GM23338 (cell line): Measurements from ENCODE around the gene DNAJC8. TPM values are rescaled to one million over a fixed set of nuclear protein-coding genes. Genes with fewer than 3 reads are reported as not detected.

Experiments
- ATAC-seq: fragments of 200-7000 bp; cut with Tn5 transposase; 3 replicates; pipeline ENCODE4 v1.9.1; 2020
- DNase-seq: peaks from one replicate; pipeline ENCODE4 v3.0.0-alpha.2; 2015; ENCODE audit warnings: low spot score
- H2AFZ ChIP-seq: fragments of 200-600 bp; sonication (generic); 2 replicates; pipeline ENCODE4 v1.8.0; 2016; ENCODE audit warnings: antibody characterized with exemption, mild to moderate bottlenecking, moderate library complexity
- H3F3A ChIP-seq: fragments of 200-600 bp; sonication (generic); replicated peaks from 2 replicates; pipeline ENCODE4 v1.8.0; 2017; ENCODE audit warnings: antibody characterized with exemption, mixed run types, low read depth
- H3K27ac ChIP-seq: fragments of 200-600 bp; sonication (generic); 2 replicates; pipeline ENCODE4 v1.6.1; 2016; ENCODE audit warnings: low read depth
- H3K27me3 ChIP-seq: fragments of 200-600 bp; sonication (generic); 2 replicates; pipeline ENCODE4 v1.8.0; 2016; ENCODE audit warnings: mild to moderate bottlenecking, mixed run types, moderate library complexity; ENCODE audit not compliant: insufficient read depth
- H3K36me3 ChIP-seq: fragments of 200-600 bp; sonication (generic); 2 replicates; pipeline ENCODE4 v1.8.0; 2016; ENCODE audit warnings: mild to moderate bottlenecking; ENCODE audit not compliant: insufficient read depth
- H3K4me1 ChIP-seq: fragments of 200-600 bp; sonication (generic); 2 replicates; pipeline ENCODE4 v1.8.0; 2016; ENCODE audit warnings: mild to moderate bottlenecking, moderate library complexity; ENCODE audit not compliant: insufficient read depth
- H3K4me2 ChIP-seq: fragments of 200-600 bp; sonication (generic); 2 replicates; pipeline ENCODE4 v1.7.1; 2017; ENCODE audit warnings: mixed run types
- H3K4me3 ChIP-seq: fragments of 200-600 bp; sonication (generic); 2 replicates; pipeline ENCODE4 v1.6.1; 2016; ENCODE audit warnings: mixed run types
- H3K79me2 ChIP-seq: fragments of 200-600 bp; sonication (generic); replicated peaks from 2 replicates; pipeline ENCODE4 v1.8.0; 2017; ENCODE audit warnings: mild to moderate bottlenecking; ENCODE audit not compliant: insufficient read depth
- H3K9me2 ChIP-seq: fragments of 200-600 bp; sonication (generic); 2 replicates; pipeline ENCODE4 v1.8.0; 2017; ENCODE audit not compliant: insufficient read depth
- H4K20me1 ChIP-seq: fragments of 200-600 bp; sonication (generic); replicated peaks from 2 replicates; pipeline ENCODE4 v1.8.0; 2017; ENCODE audit warnings: mild to moderate bottlenecking; ENCODE audit not compliant: insufficient read depth
- H3K27ac Mint-ChIP-seq: 2 replicates; pipeline ENCODE4 v1.8.0; 2020; ENCODE audit warnings: inconsistent platforms, mild to moderate bottlenecking, moderate library complexity, mixed read lengths
- H3K27me3 Mint-ChIP-seq: 3 replicates; pipeline ENCODE4 v1.8.0; 2022; ENCODE audit warnings: low read depth, mild to moderate bottlenecking, moderate library complexity, mixed read lengths, inconsistent platforms; ENCODE audit not compliant: insufficient read depth, poor library complexity
- H3K36me3 Mint-ChIP-seq: 3 replicates; pipeline ENCODE4 v1.8.0; 2021; ENCODE audit warnings: low read depth, mild to moderate bottlenecking, inconsistent platforms, moderate library complexity, mixed read lengths
- H3K4me1 Mint-ChIP-seq: 3 replicates; pipeline ENCODE4 v1.8.0; 2020; ENCODE audit warnings: mild to moderate bottlenecking, inconsistent platforms, mixed read lengths
- H3K4me3 Mint-ChIP-seq: 3 replicates; pipeline ENCODE4 v1.8.0; 2021; ENCODE audit warnings: moderate library complexity, mild to moderate bottlenecking, inconsistent platforms, mixed read lengths
- H3K9me3 Mint-ChIP-seq: 3 replicates; pipeline ENCODE4 v1.8.0; 2020; ENCODE audit warnings: moderate library complexity, mild to moderate bottlenecking, inconsistent platforms, mixed read lengths
- CREB1 ChIP-seq: fragments of 250-450 bp; sonication (Bioruptor Pico); IDR thresholded peaks from 2 replicates; pipeline ENCODE4 v1.5.0; 2020; ENCODE audit warnings: low read depth, mild to moderate bottlenecking, moderate library complexity
- EZH2 ChIP-seq: fragments of 200-600 bp; sonication (generic); IDR thresholded peaks from one replicate; pipeline ENCODE4 v1.8.0; 2017; ENCODE audit warnings: antibody characterized with exemption, mild to moderate bottlenecking, low read depth; ENCODE audit not compliant: unreplicated experiment
- EZH2phosphoT487 ChIP-seq: fragments of 200-600 bp; sonication (generic); IDR thresholded peaks from one replicate; pipeline ENCODE4 v1.8.1; 2018; ENCODE audit warnings: antibody characterized with exemption; ENCODE audit not compliant: unreplicated experiment
- JUNB ChIP-seq: IDR thresholded peaks from one replicate; pipeline ENCODE4 v1.6.1; 2016; ENCODE audit warnings: antibody characterized with exemption; ENCODE audit not compliant: unreplicated experiment
- NANOG ChIP-seq: IDR thresholded peaks from 2 replicates; pipeline ENCODE4 v1.6.1; 2016; ENCODE audit warnings: antibody characterized with exemption, borderline replicate concordance
- POLR2AphosphoS5 ChIP-seq: IDR thresholded peaks from 2 replicates; pipeline ENCODE4 v1.6.1; 2016; ENCODE audit warnings: antibody characterized with exemption, low read depth
- STAT1 ChIP-seq: IDR thresholded peaks from one replicate; pipeline ENCODE4 v1.6.1; 2016; ENCODE audit warnings: antibody characterized with exemption; ENCODE audit not compliant: unreplicated experiment
- ZNF114 ChIP-seq: fragments of 250-450 bp; sonication (Bioruptor Pico); IDR thresholded peaks from 2 replicates; pipeline ENCODE4 v1.5.0; 2020; ENCODE audit warnings: mild to moderate bottlenecking, moderate library complexity
- ZNF331 ChIP-seq: fragments of 250-450 bp; sonication (Bioruptor Pico); IDR thresholded peaks from 2 replicates; pipeline ENCODE4 v1.5.0; 2020; ENCODE audit warnings: low read depth, mild to moderate bottlenecking, moderate library complexity
- polyA plus RNA-seq: library from polyadenylated mRNA; unstranded; fragments of >200 nt; fragmentation: Nextera tagmentation; extraction: Ambion mirVana; gene quantifications from 2 replicates; pipeline ENCODE4 v1.2.1, GENCODE V29; 2016
- total RNA-seq: library from RNA; depleted of rRNA; stranded (reverse); fragments of >200 nt; shearing (Covaris generic); gene quantifications from 2 replicates; pipeline ENCODE4 v1.2.3, GENCODE V29; 2014
- TF ChIP-seq, protein P1 (sequence below): fragments of 250-450 bp; sonication (Bioruptor Pico); IDR thresholded peaks from 2 replicates; pipeline ENCODE4 v1.5.0; 2020; ENCODE audit warnings: mild to moderate bottlenecking, moderate library complexity
- TF ChIP-seq, protein P2 (sequence below), 2 experiments: fragments of 200-600 bp in 1 of 2; sonication (generic) in 1 of 2; conservative IDR thresholded peaks; 2 replicates each; pipeline versions ENCODE4 v1.5.1 to v1.6.1; 2016 to 2017; ENCODE audit warnings: antibody characterized with exemption in 2 of 2, low read depth in 2 of 2, mild to moderate bottlenecking in 2 of 2, moderate library complexity in 1 of 2
- TF ChIP-seq, protein P3 (sequence below): IDR thresholded peaks from one replicate; pipeline ENCODE4 v1.6.1; 2018; ENCODE audit warnings: antibody characterized with exemption; ENCODE audit not compliant: unreplicated experiment
- TF ChIP-seq, protein P4 (sequence below): IDR thresholded peaks from 2 replicates; pipeline ENCODE4 v1.6.1; 2016; ENCODE audit warnings: antibody characterized with exemption

The DNAJC8 gene
- total and polyA plus RNA-seq, 2 experiments from 2014 or later, result 67.3 to 210 TPM

DNA sequence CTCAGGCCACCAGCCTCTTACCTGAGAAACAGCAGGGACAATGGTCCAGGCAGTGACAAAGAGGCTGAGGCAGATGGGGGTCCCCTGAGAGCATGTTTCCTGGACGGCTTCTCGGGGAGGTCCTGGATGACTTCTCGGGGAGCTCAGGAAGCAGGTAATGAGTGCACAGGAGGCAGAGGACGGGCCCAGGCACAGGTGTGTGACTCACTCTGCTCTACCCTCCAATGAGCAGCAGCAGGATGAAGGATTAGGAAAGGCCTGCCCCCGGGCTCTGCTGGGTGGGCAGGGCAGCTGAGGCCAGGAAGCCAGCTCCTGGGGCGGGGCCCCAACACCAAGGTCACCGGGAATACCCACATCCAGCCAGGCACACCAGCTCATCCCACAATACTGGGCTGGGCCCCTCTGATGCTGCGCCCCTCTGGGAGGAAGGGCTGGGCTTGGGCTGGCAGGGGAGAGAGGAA, 39.1 kb downstream of the DNAJC8 start:
- Mint-ChIP-seq H3K36me3 (peaks cover 8% of the 10 kb centered on the region; the same call in 2 of the 3 replicates), H3K4me1 (peaks cover 28% of the 10 kb centered on the region), H3K27ac (no peak overlapping the region), H3K27me3 (peaks cover 14% of the 10 kb centered on the region), H3K9me3 (no peaks in the 10 kb centered on the region; the same call in 2 of the 3 replicates), H3K4me3 (no peak overlapping the region)
- Histone ChIP-seq H3K27me3 (no peaks in the 10 kb centered on the region), H3K4me2 (no peak overlapping the region), H3F3A (peaks cover 16% of the 10 kb centered on the region; the same call in 1 of the 2 replicates), H3K4me3 (no peak overlapping the region), H3K79me2 (no peaks in the 10 kb centered on the region), H2AFZ (no peak overlapping the region), H3K9me2 (no peaks in the 10 kb centered on the region), H3K36me3 (no peaks in the 10 kb centered on the region), H3K27ac (no peak overlapping the region), H4K20me1 (no peaks in the 10 kb centered on the region; the same call in 1 of the 2 replicates), H3K4me1 (peaks cover 30% of the 10 kb centered on the region)
- peak; percentile 68 for ATAC-seq
- DNase-seq, result peak; percentile 46
- TF ChIP-seq STAT1 (no peak), JUNB (no peak), EZH2 (no peak), ZNF114 (CRISPR knock-in tag) (no peak), NANOG (no peak), CREB1 (CRISPR knock-in tag) (no peak), ZNF331 (CRISPR knock-in tag) (no peak), POLR2AphosphoS5 (no peak), EZH2phosphoT487 (no peak)
- TF ChIP-seq, protein P1, sequence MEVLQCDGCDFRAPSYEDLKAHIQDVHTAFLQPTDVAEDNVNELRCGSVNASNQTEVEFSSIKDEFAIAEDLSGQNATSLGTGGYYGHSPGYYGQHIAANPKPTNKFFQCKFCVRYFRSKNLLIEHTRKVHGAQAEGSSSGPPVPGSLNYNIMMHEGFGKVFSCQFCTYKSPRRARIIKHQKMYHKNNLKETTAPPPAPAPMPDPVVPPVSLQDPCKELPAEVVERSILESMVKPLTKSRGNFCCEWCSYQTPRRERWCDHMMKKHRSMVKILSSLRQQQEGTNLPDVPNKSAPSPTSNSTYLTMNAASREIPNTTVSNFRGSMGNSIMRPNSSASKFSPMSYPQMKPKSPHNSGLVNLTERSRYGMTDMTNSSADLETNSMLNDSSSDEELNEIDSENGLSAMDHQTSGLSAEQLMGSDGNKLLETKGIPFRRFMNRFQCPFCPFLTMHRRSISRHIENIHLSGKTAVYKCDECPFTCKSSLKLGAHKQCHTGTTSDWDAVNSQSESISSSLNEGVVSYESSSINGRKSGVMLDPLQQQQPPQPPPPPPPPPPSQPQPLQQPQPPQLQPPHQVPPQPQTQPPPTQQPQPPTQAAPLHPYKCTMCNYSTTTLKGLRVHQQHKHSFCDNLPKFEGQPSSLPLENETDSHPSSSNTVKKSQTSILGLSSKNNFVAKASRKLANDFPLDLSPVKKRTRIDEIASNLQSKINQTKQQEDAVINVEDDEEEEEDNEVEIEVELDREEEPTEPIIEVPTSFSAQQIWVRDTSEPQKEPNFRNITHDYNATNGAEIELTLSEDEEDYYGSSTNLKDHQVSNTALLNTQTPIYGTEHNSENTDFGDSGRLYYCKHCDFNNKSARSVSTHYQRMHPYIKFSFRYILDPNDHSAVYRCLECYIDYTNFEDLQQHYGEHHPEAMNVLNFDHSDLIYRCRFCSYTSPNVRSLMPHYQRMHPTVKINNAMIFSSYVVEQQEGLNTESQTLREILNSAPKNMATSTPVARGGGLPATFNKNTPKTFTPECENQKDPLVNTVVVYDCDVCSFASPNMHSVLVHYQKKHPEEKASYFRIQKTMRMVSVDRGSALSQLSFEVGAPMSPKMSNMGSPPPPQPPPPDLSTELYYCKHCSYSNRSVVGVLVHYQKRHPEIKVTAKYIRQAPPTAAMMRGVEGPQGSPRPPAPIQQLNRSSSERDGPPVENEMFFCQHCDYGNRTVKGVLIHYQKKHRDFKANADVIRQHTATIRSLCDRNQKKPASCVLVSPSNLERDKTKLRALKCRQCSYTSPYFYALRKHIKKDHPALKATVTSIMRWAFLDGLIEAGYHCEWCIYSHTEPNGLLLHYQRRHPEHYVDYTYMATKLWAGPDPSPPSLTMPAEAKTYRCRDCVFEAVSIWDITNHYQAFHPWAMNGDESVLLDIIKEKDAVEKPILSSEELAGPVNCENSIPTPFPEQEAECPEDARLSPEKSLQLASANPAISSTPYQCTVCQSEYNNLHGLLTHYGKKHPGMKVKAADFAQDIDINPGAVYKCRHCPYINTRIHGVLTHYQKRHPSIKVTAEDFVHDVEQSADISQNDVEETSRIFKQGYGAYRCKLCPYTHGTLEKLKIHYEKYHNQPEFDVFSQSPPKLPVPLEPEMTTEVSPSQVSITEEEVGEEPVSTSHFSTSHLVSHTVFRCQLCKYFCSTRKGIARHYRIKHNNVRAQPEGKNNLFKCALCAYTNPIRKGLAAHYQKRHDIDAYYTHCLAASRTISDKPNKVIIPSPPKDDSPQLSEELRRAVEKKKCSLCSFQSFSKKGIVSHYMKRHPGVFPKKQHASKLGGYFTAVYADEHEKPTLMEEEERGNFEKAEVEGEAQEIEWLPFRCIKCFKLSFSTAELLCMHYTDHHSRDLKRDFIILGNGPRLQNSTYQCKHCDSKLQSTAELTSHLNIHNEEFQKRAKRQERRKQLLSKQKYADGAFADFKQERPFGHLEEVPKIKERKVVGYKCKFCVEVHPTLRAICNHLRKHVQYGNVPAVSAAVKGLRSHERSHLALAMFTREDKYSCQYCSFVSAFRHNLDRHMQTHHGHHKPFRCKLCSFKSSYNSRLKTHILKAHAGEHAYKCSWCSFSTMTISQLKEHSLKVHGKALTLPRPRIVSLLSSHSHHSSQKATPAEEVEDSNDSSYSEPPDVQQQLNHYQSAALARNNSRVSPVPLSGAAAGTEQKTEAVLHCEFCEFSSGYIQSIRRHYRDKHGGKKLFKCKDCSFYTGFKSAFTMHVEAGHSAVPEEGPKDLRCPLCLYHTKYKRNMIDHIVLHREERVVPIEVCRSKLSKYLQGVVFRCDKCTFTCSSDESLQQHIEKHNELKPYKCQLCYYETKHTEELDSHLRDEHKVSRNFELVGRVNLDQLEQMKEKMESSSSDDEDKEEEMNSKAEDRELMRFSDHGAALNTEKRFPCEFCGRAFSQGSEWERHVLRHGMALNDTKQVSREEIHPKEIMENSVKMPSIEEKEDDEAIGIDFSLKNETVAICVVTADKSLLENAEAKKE (CRISPR knock-in tag), result no peak
- TF ChIP-seq, protein P2, sequence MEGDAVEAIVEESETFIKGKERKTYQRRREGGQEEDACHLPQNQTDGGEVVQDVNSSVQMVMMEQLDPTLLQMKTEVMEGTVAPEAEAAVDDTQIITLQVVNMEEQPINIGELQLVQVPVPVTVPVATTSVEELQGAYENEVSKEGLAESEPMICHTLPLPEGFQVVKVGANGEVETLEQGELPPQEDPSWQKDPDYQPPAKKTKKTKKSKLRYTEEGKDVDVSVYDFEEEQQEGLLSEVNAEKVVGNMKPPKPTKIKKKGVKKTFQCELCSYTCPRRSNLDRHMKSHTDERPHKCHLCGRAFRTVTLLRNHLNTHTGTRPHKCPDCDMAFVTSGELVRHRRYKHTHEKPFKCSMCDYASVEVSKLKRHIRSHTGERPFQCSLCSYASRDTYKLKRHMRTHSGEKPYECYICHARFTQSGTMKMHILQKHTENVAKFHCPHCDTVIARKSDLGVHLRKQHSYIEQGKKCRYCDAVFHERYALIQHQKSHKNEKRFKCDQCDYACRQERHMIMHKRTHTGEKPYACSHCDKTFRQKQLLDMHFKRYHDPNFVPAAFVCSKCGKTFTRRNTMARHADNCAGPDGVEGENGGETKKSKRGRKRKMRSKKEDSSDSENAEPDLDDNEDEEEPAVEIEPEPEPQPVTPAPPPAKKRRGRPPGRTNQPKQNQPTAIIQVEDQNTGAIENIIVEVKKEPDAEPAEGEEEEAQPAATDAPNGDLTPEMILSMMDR (conservative IDR thresholded peaks at IDR 0.05; ENCODE audit: low read depth in 2 of 2), result no peak
- TF ChIP-seq, protein P3, sequence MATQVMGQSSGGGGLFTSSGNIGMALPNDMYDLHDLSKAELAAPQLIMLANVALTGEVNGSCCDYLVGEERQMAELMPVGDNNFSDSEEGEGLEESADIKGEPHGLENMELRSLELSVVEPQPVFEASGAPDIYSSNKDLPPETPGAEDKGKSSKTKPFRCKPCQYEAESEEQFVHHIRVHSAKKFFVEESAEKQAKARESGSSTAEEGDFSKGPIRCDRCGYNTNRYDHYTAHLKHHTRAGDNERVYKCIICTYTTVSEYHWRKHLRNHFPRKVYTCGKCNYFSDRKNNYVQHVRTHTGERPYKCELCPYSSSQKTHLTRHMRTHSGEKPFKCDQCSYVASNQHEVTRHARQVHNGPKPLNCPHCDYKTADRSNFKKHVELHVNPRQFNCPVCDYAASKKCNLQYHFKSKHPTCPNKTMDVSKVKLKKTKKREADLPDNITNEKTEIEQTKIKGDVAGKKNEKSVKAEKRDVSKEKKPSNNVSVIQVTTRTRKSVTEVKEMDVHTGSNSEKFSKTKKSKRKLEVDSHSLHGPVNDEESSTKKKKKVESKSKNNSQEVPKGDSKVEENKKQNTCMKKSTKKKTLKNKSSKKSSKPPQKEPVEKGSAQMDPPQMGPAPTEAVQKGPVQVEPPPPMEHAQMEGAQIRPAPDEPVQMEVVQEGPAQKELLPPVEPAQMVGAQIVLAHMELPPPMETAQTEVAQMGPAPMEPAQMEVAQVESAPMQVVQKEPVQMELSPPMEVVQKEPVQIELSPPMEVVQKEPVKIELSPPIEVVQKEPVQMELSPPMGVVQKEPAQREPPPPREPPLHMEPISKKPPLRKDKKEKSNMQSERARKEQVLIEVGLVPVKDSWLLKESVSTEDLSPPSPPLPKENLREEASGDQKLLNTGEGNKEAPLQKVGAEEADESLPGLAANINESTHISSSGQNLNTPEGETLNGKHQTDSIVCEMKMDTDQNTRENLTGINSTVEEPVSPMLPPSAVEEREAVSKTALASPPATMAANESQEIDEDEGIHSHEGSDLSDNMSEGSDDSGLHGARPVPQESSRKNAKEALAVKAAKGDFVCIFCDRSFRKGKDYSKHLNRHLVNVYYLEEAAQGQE, result no peak
- TF ChIP-seq, protein P4, sequence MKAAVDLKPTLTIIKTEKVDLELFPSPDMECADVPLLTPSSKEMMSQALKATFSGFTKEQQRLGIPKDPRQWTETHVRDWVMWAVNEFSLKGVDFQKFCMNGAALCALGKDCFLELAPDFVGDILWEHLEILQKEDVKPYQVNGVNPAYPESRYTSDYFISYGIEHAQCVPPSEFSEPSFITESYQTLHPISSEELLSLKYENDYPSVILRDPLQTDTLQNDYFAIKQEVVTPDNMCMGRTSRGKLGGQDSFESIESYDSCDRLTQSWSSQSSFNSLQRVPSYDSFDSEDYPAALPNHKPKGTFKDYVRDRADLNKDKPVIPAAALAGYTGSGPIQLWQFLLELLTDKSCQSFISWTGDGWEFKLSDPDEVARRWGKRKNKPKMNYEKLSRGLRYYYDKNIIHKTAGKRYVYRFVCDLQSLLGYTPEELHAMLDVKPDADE, result no peak
